Cardiac fibroblast (primary cell): Measurements from ENCODE around the gene ETDC.
"Not testable (repeated sequence)": the region's sequence is repeated elsewhere in the genome, so short reads cannot be mapped to it uniquely, and the experiment has no call there.

ENCODE experiments used
- DNase-seq, 2 donors: peaks; one replicate each; pipeline versions ENCODE4 v3.0.0 to v3.0.0-alpha.2; 2010; ENCODE audit warnings: low read depth in 2 of 2
- H3K4me3 ChIP-seq, 2 donors: replicated peaks in 1 of 2; 1 replicate in 1 of 2; 2 replicates in 1 of 2; pipeline ENCODE4 v1.5.1; 2011; ENCODE audit warnings: low read depth in 2 of 2, low read length in 2 of 2, mild to moderate bottlenecking in 2 of 2, moderate library complexity in 1 of 2
- TF ChIP-seq, protein P1 (sequence below): IDR thresholded peaks from one replicate; pipeline ENCODE4 v1.5.1; 2011; ENCODE audit warnings: low read depth, mild to moderate bottlenecking, low read length, inconsistent platforms

ETDC gene

DNA sequence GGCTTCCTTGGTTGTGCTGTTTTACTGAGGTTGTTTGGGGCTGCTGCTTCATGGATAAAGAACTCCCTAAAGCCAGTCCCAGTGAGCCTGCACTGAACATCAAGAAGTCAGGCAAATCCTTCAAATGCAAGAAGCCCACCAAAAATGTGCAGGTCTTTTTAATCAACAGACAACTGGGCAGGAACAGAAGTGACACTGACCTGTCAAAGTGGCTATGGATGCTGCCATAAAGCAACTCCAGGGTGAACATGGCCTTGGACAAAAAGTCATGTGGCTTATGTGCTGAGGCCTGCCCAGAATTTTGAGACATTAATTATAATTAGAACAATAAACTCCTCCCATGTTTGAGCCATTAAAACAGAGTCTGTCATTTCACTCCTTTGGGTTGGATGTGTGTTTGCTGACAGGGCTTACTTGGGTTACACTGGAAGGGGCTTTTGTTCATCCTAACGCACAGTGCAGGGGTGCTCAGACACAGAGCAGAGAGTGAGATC, at the start of gene ETDC:
TSS of gene ETDC (plus strand) at position 51 of the 494 bp plus-strand sequence. CDS start at position 51, 0 bp downstream.
- TF ChIP-seq, protein P1, sequence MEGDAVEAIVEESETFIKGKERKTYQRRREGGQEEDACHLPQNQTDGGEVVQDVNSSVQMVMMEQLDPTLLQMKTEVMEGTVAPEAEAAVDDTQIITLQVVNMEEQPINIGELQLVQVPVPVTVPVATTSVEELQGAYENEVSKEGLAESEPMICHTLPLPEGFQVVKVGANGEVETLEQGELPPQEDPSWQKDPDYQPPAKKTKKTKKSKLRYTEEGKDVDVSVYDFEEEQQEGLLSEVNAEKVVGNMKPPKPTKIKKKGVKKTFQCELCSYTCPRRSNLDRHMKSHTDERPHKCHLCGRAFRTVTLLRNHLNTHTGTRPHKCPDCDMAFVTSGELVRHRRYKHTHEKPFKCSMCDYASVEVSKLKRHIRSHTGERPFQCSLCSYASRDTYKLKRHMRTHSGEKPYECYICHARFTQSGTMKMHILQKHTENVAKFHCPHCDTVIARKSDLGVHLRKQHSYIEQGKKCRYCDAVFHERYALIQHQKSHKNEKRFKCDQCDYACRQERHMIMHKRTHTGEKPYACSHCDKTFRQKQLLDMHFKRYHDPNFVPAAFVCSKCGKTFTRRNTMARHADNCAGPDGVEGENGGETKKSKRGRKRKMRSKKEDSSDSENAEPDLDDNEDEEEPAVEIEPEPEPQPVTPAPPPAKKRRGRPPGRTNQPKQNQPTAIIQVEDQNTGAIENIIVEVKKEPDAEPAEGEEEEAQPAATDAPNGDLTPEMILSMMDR: no peak
- DNase-seq: no peak
- no peak within 1 kb of the TSS for H3K4me3 ChIP-seq

DNA sequence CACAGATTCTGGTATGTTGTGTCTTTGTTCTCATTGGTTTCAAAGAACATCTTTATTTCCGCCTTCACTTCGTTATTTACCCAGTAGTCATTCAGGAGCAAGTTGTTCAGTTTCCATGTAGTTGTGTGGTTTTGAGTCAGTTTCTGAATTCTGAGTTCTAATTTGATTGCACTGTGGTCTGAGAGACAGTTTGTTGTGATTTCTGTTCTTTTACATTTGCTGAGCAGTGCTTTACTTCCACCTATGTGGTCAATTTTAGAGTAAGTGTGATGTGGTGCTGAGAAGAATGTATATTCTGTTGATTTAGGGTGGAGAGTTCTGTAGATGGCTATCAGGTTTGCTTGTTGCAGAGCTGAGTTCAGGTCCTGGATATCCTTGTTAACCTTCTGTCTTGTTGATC, 48.3 kb upstream of the ETDC start:
- not testable (repeated sequence) for DNase-seq, H3K4me3 ChIP-seq

DNA sequence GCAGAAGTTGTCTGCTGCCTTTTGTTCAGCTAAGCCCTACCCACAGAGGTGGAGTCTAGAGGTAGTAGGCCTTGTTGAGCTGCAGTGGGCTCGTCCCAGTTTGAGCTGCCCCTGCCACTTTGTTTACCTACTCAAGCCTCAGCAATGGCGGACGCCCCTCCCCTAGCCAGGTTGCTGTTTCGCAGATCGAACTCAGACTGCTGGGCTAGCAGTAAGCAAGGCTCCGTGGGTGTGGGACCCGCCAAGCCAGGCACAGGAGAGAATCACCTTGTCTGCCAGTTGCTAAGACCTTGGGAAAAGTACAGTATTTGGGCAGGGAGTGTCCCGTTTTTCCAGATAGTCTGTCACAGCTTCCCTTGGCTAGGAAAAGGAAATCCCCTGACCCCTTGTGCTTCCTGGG, 45.9 kb upstream of the ETDC start:
- not testable (repeated sequence) for DNase-seq, H3K4me3 ChIP-seq

DNA sequence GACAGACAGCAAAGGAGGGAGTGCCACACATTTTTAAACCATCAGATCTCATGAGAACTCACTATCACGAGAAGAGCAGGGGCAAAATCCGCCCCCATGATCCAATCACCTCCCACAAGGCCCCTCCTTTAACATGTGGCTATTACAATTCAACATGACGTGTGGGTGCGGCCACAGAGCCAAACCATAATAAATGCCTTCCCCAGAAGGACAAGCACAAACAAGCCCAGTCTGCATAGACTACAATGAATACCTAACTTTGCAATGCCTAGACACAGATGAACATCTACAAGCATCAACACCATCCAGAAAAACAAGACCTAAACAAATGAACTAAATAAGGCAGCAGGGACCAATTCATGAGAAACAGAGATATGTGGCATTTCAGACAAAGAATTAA, 45.1 kb upstream of the ETDC start:
- TF ChIP-seq, protein P1: no peak
- no peak overlapping the region for H3K4me3 ChIP-seq
- no peak for DNase-seq

DNA sequence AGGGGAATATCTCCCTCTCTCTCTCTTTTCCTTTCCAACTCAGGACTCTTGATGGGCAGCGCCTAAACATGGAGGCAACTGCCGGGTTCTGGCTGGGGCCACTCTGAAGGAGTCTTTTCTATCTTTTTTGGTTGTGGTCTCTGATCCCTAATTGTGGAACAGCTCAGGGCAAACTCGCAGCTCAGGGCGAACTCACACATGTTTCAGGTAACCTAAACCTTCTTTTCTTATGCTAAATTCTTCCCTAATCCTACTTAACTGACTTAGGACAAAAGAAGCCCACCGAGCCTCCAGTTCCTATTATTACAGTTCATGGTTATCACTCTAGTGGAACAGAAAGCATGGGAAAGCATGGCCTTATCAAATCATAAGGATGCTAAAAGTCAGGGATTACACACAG, 36.1 kb upstream of the ETDC start:
- no peak for DNase-seq
- H3K4me3 ChIP-seq: no peak overlapping the region
- TF ChIP-seq, protein P1: no peak

DNA sequence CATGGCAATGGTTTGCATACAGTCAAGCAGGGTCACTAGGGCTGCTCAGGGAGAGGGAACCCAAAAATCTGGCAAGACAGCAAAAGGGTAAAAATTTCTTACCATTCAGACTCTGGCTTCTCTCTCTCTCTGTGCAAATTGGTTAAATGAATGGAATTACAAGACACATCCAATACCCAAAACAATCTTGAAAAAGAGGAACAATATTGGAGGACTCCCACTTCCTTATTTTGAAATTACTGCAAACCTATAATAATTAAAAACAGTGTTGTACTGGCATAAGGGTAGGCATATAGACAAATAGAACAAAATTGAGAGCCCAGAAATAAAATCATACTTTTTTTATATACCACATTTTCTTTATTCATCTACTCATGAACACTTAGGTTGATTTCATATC, 33.3 kb upstream of the ETDC start:
- TF ChIP-seq, protein P1: no peak
- no peak for DNase-seq

DNA sequence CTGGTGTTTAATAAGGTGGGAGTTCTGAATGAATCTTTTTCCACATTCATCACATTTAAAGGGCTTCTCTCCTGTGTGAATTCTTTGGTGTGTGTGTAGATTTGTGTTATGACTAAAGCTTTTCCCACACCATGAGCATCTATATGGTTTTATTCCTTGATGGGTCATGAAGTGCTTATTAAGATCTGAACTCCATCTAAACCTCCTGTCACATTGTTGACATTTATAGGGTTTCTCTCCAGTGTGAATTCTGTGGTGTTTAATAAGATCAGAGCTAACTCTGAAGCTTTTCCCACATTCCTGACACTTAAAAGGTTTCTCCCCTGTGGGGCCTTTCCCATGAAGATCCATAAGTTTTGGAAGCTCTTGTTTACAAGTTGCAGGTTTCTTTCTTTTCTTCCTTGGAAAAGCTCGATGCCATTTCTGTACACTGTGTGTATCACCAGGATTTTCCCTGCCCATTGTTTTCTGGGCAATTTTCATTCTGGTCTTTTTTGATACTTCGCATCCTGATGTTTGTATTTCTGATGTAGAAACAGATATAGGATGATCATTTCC, 21.9 kb upstream of the ETDC start:
- TF ChIP-seq, protein P1: no peak
- no peak for DNase-seq
- H3K4me3 ChIP-seq: no peak overlapping the region

More for the DNA sequence above, 33.3 kb upstream of the ETDC start:
- no peak overlapping the region for H3K4me3 ChIP-seq
